GM19463 (cell line): ENCODE results near the gene SLC26A2.
"Not testable (repeated sequence)": the region's sequence is repeated elsewhere in the genome, so short reads cannot be mapped to it uniquely, and the experiment has no call there.

ENCODE experiments used
- ATAC-seq: cut with Tn5 transposase; IDR thresholded peaks from one replicate; pipeline ENCODE4 v1.9.1; 2021; ENCODE audit warnings: mild to moderate bottlenecking, moderate library complexity; ENCODE audit not compliant: unreplicated experiment

Gene SLC26A2

DNA sequence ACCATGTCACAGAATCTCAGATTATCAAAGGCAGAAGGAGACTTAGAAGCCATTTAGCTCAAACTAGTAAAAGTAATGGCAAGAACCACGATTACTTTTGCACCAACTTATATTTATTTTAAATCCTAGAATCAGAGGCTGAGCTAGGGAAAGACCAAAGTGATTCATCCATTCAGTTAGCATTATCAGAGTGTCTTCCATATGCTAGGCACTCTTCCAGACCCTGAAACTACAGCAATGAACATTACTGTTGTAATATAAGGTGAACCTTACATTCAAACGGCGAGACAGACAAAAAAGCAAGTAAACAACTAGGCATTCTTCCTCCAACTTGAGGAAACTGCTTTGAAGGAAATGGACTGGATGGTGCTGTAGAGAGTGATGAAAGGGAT is 23.9 kb upstream of the SLC26A2 start:
- no peak for ATAC-seq

DNA sequence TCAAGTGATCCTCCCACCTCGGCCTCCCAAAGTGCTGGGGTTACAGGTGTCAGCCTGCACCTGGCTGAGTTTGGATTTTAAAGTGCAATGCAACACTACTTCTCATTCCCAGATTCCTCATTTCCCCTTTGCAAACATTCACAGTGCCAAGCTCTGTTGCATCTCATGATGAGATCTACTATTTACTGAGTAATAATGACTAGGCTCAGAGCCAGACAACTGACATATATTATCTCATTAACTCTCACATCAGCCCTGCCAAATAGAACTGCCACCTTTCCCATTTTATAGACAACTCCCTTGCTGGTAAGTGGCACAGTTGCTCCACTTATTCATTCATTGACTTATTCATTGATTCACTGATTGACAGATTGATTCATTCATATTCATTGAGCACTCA is 22.9 kb upstream of the SLC26A2 start:
- no peak for ATAC-seq

DNA sequence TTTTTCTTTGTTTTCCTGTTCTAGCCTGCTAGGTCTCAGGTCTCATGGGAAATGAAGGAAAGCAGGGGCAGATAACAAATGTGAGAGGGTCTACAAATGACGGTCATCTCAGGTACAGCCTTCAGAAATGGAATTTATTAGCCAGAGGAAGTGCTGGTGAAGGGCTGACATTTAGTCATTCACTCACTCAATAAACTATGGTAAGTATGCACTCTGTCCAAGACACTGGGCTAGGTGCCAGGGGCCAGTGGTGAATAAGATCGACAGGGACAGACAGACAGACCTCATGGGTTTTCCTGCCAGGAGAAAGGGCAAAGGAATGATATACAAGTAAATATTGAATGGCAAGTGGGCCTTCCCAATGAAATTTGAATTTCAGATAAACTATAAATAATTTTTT is 22.3 kb upstream of the SLC26A2 start:
- no peak for ATAC-seq

DNA sequence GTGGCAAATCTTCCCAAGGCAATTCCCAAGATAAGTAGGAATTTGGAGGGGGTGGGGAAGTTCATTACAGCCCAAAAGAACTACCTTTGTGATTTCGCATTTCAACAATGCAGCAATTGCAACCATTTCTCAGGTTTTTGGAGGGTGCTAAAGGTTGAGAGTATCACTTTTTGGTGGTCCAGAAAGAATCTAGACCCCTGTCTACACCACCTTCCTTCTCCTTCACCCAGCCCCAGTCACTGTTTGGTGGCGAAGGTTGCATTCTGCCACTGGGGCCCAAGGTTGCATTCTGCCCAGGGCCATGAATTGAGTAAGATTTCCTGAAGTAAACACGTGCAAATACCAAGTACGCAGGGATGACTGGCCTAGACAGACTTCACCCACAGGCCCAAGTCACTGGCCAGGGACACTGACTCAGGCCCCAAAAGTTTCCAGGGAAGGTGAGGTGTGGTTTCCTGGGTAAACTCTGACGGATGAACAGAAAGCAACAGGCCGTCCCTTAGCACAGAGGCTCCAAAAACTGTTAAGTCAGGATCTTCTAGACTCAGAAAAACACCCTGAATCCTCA is 21.7 kb upstream of the SLC26A2 start:
- no peak for ATAC-seq

DNA sequence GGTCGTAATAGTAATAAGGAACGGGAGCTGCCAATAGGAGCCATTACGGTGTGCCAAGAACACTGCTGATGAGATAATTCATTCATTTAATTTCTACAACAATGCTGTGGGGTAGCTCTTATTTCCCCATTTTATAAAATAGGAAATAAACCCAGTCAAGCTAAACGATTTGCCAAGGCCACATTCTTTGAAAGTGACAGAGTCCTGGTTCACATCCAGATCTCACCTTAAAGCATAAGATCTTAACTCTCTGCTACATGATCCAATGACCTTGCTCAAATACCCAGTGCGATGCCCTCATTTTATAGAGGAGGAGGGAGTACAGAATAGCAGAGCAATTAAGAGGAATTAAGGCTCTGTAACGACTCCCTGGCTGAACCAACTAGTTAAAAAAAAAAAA is 21.0 kb upstream of the SLC26A2 start:
- ATAC-seq, result no peak

DNA sequence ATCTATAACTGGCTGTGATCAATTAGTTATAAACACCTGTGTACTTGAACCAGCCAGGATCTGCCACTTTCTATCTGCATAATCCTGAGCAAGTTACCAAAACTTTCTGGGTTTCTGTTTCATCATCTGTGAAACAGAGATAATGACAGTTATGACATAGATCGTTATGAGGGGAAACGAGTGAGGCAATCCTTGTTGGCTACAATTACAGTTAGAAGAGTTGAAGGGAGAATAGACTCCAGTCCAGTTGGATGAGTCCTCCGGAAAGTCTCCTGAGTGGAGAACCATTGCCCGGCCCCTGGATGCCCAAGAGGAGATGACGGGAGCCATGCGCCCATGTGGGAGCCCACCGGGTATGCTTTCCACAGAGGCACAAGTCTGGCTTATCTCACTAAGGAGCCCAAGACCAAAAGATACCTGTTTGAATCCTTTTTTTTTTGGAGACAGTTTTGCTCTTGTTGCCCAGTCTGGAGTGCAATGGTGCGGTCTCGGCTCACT is 20.4 kb upstream of the SLC26A2 start:
- peak; percentile 81 for ATAC-seq

DNA sequence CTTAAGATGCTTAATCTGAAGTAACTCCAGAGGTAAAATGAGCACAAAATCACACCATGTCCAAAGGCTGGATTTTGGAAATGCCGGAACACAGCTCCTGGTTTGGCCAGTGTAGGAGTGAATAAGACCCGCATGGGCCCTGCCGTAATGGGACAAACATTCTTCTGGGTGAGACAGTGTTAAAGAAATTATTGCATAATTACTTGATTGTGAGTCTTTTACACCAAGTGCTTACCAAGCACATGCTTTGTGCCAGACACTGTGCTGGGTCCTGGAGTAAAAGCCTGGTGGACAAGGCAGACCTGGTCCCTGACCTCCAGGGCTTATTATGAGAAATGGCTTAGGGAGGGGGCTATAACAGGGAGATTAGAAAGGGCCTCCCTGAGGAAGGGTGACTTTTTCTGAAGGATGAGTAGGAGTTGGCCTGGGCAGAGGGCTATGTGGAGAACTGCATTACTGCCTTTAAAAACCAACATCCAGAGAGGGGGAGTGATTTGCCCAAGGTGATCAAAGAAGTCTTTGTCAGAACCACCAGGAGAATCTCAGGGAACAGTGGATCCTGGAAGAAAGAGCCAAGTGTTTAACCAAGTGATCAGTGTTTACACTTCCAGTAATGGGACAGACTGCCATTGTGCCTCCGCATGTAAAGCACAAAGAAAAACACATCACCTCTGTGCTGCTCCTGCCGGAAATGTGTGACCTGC is 19.5 kb upstream of the SLC26A2 start:
- no peak for ATAC-seq

DNA sequence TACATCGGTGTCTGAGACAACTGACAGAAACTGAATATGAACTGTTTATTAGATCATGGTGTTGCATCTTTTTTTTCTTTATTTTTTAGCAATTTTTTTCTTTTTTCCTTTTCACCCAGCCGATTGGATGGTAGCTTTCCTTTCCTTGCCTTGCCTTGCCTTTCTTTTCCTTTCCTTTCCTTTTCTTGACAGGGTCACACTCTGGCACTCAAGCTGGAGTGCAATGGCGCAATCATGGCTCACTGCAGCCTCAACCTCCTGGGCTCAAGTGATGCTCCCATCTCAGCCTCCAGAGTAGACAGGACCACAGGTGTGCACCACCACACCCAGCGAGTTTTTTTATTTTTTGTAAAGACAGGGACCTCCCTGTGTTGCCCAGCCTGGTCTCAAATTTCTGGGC is 18.8 kb upstream of the SLC26A2 start:
- no peak for ATAC-seq

DNA sequence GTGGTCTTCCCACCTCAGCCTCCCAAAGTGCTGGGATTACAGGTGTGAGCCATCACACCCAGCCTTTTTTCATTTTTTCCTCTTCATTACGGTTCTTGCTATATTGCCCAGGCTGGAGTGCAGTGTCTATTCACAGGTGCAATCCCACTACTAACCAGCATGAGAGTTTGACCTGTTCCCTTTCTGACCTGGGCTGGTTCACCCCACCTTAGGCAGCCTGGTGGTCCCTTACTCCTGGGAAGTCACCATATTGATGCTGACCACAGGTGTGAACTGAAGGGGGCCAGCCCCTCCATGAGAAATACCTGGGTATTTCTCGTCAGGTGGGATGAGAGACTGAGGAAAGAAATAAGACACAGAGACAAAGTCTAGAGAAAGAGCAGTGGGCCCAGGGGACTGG is 18.4 kb upstream of the SLC26A2 start:
- no peak for ATAC-seq

DNA sequence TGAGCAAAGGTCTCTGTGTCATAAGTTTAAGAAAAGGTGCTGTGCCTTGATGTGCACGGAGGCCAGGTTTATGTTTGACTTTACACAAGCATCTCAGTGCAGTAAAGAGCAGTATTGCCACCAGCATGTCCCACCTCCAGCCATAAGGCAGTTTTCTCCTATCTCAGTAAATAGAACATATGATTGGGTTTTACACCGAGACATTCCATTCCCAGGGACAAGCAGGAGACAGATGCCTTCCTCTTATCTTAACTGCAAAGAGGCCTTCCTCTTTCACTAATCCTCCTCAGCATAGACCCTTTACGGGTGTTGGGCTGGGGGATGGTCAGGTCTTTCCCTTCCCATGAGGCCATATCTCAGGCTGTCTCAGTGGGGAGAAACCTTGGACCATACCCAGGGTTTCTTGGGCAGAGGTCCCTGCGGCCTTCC is 17.8 kb upstream of the SLC26A2 start:
- ATAC-seq, result not testable (repeated sequence)

DNA sequence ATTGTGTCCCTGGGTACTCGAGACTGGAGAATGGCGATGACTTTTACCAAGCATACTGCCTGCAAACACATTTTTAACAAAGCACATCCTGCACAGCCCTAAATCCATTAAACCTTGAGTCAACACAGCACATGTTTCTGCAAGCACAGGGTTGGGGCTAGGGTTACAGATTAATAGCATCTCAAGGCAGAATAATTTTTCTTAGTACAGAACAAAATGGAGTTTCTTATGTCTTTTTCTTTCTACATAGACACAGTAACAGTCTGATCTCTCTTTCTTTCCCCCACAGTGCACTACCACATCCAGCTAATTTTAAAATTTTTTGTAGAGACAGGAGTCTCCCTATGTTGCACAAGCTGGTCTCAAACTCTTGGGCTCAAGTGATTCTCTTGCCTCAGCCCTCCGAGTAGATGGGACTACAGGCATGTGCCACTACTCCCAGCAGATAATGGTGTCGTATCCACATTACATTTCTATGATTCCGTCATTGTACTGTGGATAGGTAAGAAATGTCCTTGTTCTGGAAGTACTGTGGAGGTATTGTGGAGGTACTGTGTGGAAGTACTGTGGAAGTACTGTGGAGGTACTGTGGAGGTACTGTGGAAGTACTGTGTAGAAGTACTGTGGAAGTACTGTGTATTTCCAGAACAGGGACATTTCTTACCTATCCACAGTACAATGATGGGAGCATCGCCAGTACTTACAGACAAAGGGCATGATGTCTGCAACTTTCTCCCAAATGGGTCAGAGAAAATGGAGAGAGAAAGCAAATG is 17.2 kb upstream of the SLC26A2 start:
- ATAC-seq, result not testable (repeated sequence)

DNA sequence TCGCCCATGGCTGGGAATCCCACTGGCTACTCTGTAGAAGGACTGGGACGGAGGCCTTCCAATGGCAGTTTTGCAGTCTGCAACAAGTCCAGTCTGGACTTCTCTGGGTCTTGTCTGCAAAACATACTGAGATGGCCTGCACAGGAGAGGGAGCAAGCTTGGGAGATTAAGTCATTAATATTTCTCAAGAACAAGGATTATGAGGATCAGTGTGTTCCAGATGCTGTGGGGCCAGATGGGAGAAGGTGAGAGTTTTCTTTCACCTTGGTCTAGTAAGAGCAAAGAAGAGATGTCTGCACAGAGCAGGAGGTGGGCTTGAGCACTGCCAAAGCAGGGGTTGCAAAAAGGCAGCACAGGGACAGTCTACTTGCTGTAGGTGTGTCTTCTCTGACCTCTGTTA is 15.9 kb upstream of the SLC26A2 start, which contains the start of gene PDE6A:
PDE6A (minus strand) TSS at position 128 of the 400 bp plus-strand sequence; CDS start at position 8, 120 bp downstream.
- no peak for ATAC-seq

DNA sequence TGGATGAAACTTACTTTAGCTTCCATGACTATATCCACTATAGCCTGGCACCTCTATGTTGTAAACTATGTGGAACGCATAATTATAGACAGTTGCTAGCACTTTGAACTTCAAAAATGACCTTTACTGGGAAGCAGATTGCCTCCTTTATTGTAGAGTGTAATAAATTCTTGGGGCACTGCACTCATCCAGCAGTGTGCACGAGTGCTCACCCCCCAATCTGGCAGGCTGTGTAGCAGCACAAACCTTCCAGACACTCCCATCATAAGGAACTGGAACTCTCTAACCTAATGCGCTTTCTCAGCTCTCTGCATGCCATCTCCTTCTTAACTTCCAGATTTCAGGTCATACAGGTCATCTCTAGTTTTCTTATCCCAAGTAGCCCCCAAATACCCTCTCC is 14.4 kb upstream of the SLC26A2 start:
- ATAC-seq, result no peak

DNA sequence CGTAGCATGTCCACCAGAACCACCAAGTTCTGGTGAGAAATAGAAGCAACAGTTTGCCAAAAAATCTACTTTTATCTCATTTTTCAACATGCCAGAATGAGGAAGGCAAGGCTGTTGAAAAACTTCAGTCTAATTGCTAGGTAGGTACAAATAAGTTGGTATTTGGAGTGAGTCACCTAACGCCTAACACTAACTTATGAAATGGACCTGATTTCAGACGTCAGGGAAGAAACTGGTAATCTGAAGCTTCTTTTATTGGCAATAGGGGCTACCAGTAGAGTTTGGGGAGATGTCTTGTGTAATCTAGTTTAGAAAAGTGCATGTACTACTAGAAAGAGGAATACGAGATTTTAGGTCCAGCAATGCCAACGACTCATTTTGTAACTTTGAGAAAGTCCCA is 11.6 kb upstream of the SLC26A2 start:
- ATAC-seq, result no peak

DNA sequence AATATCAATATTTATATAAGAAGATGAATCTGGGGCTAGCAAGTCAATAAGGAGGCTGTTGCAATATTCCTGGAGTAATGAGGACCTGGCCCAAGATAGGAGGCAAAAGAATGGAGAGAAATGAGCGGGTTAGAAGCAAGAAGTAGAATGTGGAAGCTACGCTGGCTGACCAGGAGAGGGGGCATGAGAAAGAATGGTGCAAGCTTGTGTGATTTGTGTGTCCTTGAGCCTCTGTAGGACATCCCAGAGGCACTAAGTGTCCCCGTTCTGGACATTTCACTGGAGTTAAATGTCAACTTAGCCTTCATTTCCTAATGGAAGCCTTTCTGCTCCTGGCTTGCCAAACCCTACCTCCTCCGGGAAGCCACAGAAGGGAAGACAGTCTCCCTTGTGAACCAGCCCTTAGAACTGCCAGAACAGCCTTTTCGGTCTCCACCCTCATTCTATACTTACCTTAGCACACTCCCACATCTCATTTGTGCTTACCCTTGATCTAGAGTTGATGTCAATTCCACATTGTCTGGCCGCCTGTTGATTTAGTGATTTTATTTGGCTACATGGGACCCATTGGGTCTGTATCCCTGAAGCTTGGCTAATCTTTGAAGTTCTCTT is 9.3 kb upstream of the SLC26A2 start:
- no peak for ATAC-seq

DNA sequence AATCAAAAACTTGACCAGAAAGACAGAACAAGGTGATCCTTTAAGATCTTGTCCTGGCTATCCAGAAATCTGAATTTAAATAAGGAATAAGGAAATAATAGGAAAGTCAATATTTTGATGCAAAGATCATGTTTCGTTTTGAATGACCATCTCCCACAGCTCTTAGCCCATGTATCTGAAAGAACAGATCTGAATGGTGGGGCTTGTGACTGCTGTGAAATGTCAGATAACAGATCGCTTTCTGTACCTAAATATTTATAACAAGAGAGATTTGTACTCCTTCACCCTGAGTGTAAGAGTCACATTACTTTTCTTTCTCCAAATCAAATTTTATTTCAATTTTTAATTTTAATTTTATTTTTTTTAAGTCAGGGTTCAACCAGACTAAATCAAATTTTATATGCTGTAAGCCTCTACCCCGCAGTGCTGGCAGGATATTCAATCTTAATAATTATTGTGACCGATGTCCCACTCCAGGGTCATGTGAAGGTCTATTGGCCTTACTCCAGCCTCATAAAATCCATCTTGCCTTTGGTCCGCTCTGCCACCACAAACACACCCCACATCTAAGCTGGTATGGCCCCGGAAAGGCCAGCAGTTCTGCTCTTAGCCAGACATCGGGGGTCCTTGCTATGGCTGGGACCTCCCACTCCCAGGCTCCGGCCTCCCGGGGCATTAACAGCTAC is 7.0 kb upstream of the SLC26A2 start:
- ATAC-seq, result no peak

DNA sequence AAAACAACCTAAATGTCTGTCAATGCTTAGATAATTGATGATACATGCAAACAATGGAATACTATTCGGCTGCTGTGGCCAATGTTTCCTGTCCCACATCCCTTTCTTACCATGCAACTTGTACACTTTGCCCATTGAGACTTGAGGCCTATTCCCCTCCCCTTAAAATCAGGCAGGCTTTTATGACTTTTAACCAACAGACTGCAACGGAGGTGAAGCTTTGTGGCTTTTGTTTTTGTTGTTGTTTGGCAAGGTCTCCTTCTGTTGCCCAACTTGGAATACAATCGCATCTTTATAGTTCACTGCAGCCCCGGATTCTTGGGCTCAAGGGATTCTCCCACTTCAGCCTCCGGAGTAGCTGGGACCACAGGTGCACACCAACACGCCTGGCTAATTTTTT is 5.8 kb upstream of the SLC26A2 start:
- no peak for ATAC-seq

DNA sequence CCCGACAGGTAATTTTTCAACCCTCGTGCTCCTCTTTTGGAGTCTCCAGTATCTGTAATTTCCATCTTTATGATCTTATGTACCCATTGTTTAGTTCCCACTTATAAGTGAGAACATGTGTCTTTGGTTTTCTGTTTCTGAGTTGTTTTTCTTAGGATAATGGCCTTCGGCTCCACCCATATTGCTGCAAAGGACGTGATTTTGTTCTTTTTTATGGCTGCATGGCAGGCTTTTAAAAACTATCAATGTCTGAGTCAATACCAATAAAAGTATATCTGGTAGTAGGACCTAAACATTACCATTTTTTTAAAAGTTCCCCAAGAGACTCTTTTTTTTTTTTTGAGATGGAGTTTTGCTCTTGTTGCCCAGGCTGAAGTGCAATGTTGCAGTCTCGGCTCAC is 3.9 kb upstream of the SLC26A2 start:
- no peak for ATAC-seq

DNA sequence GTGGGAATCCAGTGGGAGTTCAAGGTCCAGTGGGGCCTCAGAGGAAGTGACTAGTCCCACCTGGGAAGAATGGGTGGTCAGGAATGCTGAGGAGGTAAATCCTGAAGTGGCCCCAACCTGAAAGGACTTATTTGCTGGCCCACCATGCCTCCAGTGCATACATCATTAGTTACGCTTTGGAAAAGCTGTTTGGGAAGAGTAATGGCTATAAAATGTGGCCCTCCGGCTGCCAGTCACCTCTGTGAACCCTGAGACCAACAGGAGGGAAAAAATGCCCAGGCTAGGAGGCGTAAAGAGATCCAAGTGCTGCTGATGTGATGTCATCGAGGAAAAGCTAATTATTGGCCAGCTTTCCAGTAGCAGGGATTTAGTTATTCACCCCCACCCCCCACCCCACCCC is 2.7 kb upstream of the SLC26A2 start:
- no peak for ATAC-seq

DNA sequence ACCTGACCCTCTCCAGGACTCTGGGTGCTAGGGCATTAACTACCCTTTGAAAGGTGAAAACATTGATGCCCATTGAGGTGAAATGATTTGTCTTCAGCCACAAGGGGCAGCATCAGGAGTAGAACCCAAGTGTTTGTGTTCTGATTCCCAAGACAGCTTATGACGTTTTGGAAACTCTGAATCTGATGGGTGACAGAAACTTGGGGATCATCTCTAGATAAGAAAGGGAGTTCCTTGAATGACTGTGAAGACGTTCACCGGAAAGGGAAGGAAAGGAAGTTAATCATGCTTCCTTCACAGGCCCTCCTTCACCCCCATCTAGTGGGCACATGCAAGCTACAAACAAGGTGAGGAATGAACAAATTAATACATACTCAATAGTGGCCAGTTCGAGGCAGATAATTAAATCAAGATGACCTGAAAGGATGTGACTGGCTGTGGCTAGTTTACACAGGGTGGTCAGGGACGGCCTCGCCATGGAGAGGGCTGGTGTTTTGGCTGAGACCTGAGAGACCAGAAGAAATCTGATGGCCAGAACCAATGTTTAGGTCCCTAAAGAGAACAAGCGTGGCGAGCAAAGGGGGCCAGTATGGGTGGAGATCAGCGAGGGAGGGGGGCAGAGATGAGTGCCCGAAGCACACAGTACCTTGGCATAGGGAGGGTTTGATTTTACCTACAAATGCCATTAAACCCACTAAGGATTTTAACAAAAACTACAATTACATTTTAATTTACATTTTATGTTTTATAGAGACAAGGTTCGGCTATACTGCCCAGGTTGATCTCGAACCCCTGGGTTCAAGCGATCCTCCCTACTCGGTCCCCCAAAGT is 937 bp upstream of the SLC26A2 start:
- ATAC-seq, result no peak
